ENCODE data around the gene MUC2.

MUC2 gene

GRCh38 chr11:1052133-1053011 is 22.3 kb upstream of the MUC2 start:
- FAIRE-seq: no peak

- no peak for FAIRE-seq
Observed at GRCh38 chr11:1053121-1053901, 21.4 kb upstream of the MUC2 start.

- no peak for FAIRE-seq
Observed at GRCh38 chr11:1054143-1055108, 20.2 kb upstream of the MUC2 start.

GRCh38 chr11:1055109-1055703 is 19.5 kb upstream of the MUC2 start:
- no peak for FAIRE-seq

GRCh38 chr11:1055990-1056771 is 18.5 kb upstream of the MUC2 start:
- FAIRE-seq: no peak

GRCh38 chr11:1057806-1058205 is 16.9 kb upstream of the MUC2 start:
- no peak for FAIRE-seq

- no peak for FAIRE-seq
Observed at GRCh38 chr11:1059759-1060158, 14.9 kb upstream of the MUC2 start.

- no peak for FAIRE-seq
Observed at GRCh38 chr11:1060410-1060809, 14.3 kb upstream of the MUC2 start.

- FAIRE-seq: no peak
Observed at GRCh38 chr11:1060852-1061616, 13.6 kb upstream of the MUC2 start.

- no peak for FAIRE-seq
Observed at GRCh38 chr11:1062075-1062820, 12.4 kb upstream of the MUC2 start.

- FAIRE-seq: no peak
Observed at GRCh38 chr11:1064167-1064566, 10.5 kb upstream of the MUC2 start.

GRCh38 chr11:1067812-1068496 is 6.7 kb upstream of the MUC2 start:
- no peak for FAIRE-seq

GRCh38 chr11:1069740-1070139 is 4.9 kb upstream of the MUC2 start:
- no peak for FAIRE-seq

GRCh38 chr11:1070594-1071462 is 3.8 kb upstream of the MUC2 start:
- FAIRE-seq: no peak

- FAIRE-seq: no peak
Observed at GRCh38 chr11:1071571-1072115, 3.0 kb upstream of the MUC2 start.

GRCh38 chr11:1072116-1072820 is 2.4 kb upstream of the MUC2 start:
- FAIRE-seq: no peak

- FAIRE-seq: no peak
Observed at GRCh38 chr11:1072821-1073231, 1.8 kb upstream of the MUC2 start.

Data from G401.6 (cell line).